NCI-H460 (cell line): ENCODE measurements around the gene ROPN1. TPM values are rescaled to one million over a fixed set of nuclear protein-coding genes. Genes with fewer than 3 reads are reported as not detected.
"Not testable (repeated sequence)": the region's sequence is repeated elsewhere in the genome, so short reads cannot be mapped to it uniquely, and the experiment has no call there.

Experiments used
- DNase-seq: peaks from one replicate; pipeline ENCODE4 v3.0.0-alpha.2; 2016; ENCODE audit warnings: low read depth; ENCODE audit errors: extremely low read depth
- total RNA-seq: library from RNA; depleted of rRNA; stranded (reverse); fragments of >200 nt; shearing (Covaris generic); gene quantifications from 2 replicates; pipeline ENCODE4 v1.2.3, GENCODE V29; 2014

The ROPN1 gene
- total RNA-seq, 1 experiment from 2014 or later, result not detected

- not testable (repeated sequence) for DNase-seq
Measured at GRCh38 chr3:124001366-124001765, 9.4 kb upstream of the ROPN1 start.

- DNase-seq, result no peak
Measured at GRCh38 chr3:123997543-123997942, 5.6 kb upstream of the ROPN1 start.

GRCh38 chr3:123993818-123994217 is 1.9 kb upstream of the ROPN1 start:
- no peak for DNase-seq

GRCh38 chr3:123986427-123986826 is 5.5 kb downstream of the ROPN1 start:
- no peak for DNase-seq

- DNase-seq, result no peak
Measured at GRCh38 chr3:123984957-123985356, 7.0 kb downstream of the ROPN1 start.

GRCh38 chr3:123984350-123984749 is 7.6 kb downstream of the ROPN1 start:
- no peak for DNase-seq

GRCh38 chr3:123981317-123981716 is 10.6 kb downstream of the ROPN1 start:
- not testable (repeated sequence) for DNase-seq

GRCh38 chr3:123980539-123980938 is 11.4 kb downstream of the ROPN1 start:
- no peak for DNase-seq

- DNase-seq, result not testable (repeated sequence)
Measured at GRCh38 chr3:123979525-123980501, 12.1 kb downstream of the ROPN1 start.

- not testable (repeated sequence) for DNase-seq
Measured at GRCh38 chr3:123976904-123977303, 15.0 kb downstream of the ROPN1 start.

GRCh38 chr3:123976181-123976898 is 15.6 kb downstream of the ROPN1 start:
- not testable (repeated sequence) for DNase-seq

GRCh38 chr3:123975030-123975429 is 16.9 kb downstream of the ROPN1 start:
- not testable (repeated sequence) for DNase-seq

GRCh38 chr3:123971406-123971805 is 20.5 kb downstream of the ROPN1 start:
- DNase-seq, result no peak

GRCh38 chr3:123967260-123967659 is 24.7 kb downstream of the ROPN1 start:
- DNase-seq, result not testable (repeated sequence)

- not testable (repeated sequence) for DNase-seq
Measured at GRCh38 chr3:123966799-123967198, 25.1 kb downstream of the ROPN1 start.

GRCh38 chr3:123964793-123965192 is 27.1 kb downstream of the ROPN1 start:
- not testable (repeated sequence) for DNase-seq

- no peak for DNase-seq
Measured at GRCh38 chr3:123961508-123961856, 30.4 kb downstream of the ROPN1 start.

- peak; percentile 84 for DNase-seq
Measured at GRCh38 chr3:123960781-123961507, 31.0 kb downstream of the ROPN1 start, which contains the start of gene CCDC14. TSS of gene CCDC14 (minus strand) at chr3:123961229. CDS start at chr3:123961173, 56 bp downstream.

- DNase-seq, result no peak
Measured at GRCh38 chr3:123953735-123954134, 38.2 kb downstream of the ROPN1 start.

GRCh38 chr3:123952844-123953520 is 38.9 kb downstream of the ROPN1 start:
- DNase-seq, result no peak
